ENCODE data around the gene FAM177B. TPM values are rescaled to one million over a fixed set of nuclear protein-coding genes. Genes with fewer than 3 reads are reported as not detected.

The FAM177B gene
- total RNA-seq, 4 donors from 2014 or later: 0.33 TPM; not detected in 3

DNA sequence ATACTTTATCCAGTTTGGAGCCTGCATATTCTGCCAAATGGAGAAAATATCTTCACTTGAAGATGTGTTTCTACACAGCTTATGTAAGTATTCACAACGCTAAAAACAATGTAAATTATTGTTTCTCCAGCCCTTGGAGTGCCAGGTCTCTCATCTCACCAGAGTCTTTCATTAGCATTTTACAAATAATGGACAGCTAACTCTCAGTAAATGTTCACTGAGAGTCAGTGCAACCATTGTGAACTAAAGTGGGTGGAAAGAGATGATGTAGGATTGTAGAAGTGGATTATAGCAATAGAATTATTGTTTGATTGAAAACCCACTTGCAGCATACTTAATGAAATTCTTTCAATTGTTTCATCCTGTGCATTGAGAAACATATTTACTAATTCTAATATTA is 8.3 kb upstream of the FAM177B start:
- Histone ChIP-seq H3K36me3 (peaks cover 86 to 88% of the 10 kb centered on the region in 2 donors), H3K4me1 (no peaks in the 10 kb centered on the region), H3K27ac (no peak overlapping the region), H3K4me3 (replicated peaks in 1 of 3) (no peak overlapping the region), H3K9me3 (no peaks in the 10 kb centered on the region), H3K27me3 (no peaks in the 10 kb centered on the region)
- intact Hi-C loops (cut with DNase I): no loop called here
- TF ChIP-seq CTCF (IDR thresholded peaks at IDR 0.05) (no peak), POLR2A (IDR thresholded peaks at IDR 0.05) (no peak)
- no peak for DNase-seq
- 82 to 90% methylated on average over 1 of the region's 1 CpG for WGBS, 2 donors

DNA sequence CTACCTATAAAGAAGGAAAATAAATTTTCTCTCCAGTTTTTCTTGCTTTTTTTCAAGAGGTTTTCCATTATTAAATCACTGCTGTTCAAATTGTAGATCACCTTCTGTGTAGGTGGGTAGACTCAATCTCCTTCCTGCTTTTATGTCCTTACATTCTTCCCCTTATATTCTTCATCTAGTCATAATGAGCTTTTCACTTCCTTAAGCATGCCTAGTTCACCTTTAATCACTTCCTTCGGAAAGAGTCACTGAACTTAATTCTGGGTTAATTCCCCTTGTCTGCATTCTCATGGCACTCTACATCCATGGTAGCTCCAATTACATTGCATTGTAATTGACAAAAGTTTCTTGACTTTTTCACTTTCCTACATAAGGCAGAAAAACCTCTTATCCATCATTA is 6.1 kb upstream of the FAM177B start:
- WGBS, 2 donors: 93% methylated on average over 1 of the region's 1 CpG
- Histone ChIP-seq H3K36me3 (peaks cover 75 to 79% of the 10 kb centered on the region in 2 donors), H3K9me3 (no peaks in the 10 kb centered on the region), H3K27ac (no peak overlapping the region), H3K4me3 (replicated peaks in 1 of 3) (no peak overlapping the region), H3K4me1 (no peaks in the 10 kb centered on the region), H3K27me3 (no peaks in the 10 kb centered on the region)
- no peak for DNase-seq
- intact Hi-C loops (cut with DNase I): no loop called here
- no peak for TF ChIP-seq CTCF (IDR thresholded peaks at IDR 0.05)
- no peak for TF ChIP-seq POLR2A (IDR thresholded peaks at IDR 0.05)

DNA sequence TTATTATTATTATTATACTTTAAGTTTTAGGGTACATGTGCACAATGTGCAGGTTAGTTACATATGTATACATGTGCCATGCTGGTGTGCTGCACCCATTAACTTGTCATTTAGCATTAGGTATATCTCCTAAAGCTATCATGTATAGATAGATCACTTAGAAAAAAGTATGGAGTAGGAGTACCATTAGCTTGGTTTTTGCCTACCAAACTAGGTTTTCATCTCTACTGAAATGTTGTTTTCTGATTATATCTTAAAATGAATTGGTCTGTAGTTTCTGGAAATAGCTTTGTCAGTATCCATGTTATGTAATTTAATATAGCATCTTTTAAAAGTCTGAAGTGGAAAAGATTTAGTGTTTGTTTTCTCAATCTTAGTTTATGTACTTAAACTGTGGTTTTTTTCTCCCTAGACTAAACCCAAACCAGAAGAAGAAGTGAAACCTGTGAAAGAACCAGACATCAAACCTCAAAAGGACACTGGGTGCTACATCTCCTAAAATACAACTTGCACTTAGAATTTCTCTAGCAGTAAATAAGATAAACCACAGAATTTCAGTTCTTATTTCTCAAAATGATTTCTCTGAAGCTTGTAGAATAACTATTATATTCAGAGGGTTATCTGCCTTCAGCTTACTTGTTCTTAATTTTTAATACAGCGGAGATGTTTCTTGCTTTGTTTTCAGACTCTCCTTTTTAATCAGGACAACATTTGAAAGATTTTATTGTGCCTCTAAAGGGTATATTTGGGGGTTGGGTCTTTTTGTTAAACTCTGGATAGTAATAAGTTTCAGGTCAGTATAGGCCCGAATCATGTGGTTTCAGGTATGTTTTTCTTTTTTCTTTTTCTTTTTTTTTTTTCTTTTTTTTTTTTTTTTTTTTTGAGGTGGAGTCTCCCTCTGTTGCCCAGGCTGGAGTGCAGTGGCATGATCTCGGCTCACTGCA is 4.5 kb upstream of the FAM177B start:
- H3K27me3 ChIP-seq: no peaks in the 10 kb centered on the region
- H3K9me3 ChIP-seq: no peaks in the 10 kb centered on the region
- TF ChIP-seq CTCF (IDR thresholded peaks at IDR 0.05): no peak
- no peak for TF ChIP-seq POLR2A (IDR thresholded peaks at IDR 0.05)
- no peak overlapping the region for H3K27ac ChIP-seq
- WGBS, 2 donors: 93 to 94% methylated on average over 3 of the region's 3 CpGs
- no peak for DNase-seq
- H3K36me3 ChIP-seq: peaks cover 62 to 63% of the 10 kb centered on the region in 2 donors
- intact Hi-C loops (cut with DNase I): no loop called here
- H3K4me3 ChIP-seq (replicated peaks in 1 of 3): no peak overlapping the region
- no peaks in the 10 kb centered on the region for H3K4me1 ChIP-seq

DNA sequence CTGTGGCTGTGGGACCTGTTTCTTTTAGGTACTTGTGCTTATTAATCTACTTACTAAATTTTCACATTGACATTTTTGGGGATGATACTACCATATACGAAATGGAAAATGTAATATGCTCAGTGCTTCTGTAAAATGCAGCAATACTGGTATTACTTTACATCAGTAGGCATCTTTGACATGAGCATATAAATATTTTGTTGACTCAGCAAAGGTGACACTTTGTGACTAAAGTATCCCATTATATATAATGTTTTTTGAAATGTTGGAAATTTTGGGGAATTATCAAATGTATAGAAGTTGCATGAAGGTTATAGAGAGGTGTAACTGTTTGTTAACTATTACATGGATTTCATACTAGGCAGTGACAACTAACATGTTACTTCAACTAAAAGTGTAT is 2.3 kb upstream of the FAM177B start:
- H3K36me3 ChIP-seq: peaks cover 41% of the 10 kb centered on the region in 2 donors
- no peak overlapping the region for H3K4me3 ChIP-seq (replicated peaks in 1 of 3)
- DNase-seq: no peak
- H3K27ac ChIP-seq: no peak overlapping the region
- no peaks in the 10 kb centered on the region for H3K4me1 ChIP-seq
- no peaks in the 10 kb centered on the region for H3K9me3 ChIP-seq
- 83 to 94% methylated on average over 1 of the region's 1 CpG for WGBS, 2 donors
- intact Hi-C loops (cut with DNase I): loop anchor here (5.0 kb wide), 1 partner anchor 348 kb away; no protein-coding TSS in a partner anchor
- no peaks in the 10 kb centered on the region for H3K27me3 ChIP-seq
- TF ChIP-seq CTCF (IDR thresholded peaks at IDR 0.05): no peak
- TF ChIP-seq POLR2A (IDR thresholded peaks at IDR 0.05): no peak

DNA sequence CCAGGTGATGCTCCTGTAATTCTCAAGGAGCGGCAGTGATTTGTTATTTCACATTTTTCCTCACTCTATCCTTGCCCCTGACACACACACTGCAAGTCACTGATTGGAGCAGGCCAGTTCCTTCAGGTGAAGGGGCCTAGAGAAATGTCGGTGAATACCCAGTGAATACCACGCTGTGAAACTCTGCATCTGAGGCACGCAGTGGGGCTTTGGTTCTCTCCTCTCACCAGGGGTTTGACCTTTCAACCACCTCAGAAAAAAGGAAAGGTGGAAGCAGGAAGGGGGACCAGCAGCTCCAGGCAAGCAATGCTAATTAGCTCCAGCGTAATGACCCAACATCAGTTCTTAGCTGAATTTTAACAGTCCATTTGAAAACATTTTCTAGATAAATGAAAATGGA is 532 bp upstream of the FAM177B start:
- no peaks in the 10 kb centered on the region for H3K4me1 ChIP-seq
- H3K4me3 ChIP-seq (replicated peaks in 1 of 3): no peak overlapping the region
- peaks cover 23 to 24% of the 10 kb centered on the region in 2 donors for H3K36me3 ChIP-seq
- WGBS, 2 donors: 76 to 81% methylated on average over 5 of the region's 5 CpGs
- DNase-seq: no peak
- no peaks in the 10 kb centered on the region for H3K9me3 ChIP-seq
- intact Hi-C loops (cut with DNase I): loop anchor here (5.0 kb wide), 1 partner anchor 346 kb away; no protein-coding TSS in a partner anchor
- no peak for TF ChIP-seq CTCF (IDR thresholded peaks at IDR 0.05)
- TF ChIP-seq POLR2A (IDR thresholded peaks at IDR 0.05): no peak
- H3K27ac ChIP-seq: no peak overlapping the region
- H3K27me3 ChIP-seq: no peaks in the 10 kb centered on the region

All from thyroid gland (tissue), 4 donors.